GM12878 (cell line): Measurements from ENCODE around the gene RBKS. TPM values are rescaled to one million over a fixed set of nuclear protein-coding genes. Genes with fewer than 3 reads are reported as not detected.

Source experiments
- ATAC-seq: fragments of 200-7000 bp; cut with Tn5 transposase; 3 replicates; pipeline ENCODE4 v1.9.1; 2020; ENCODE audit warnings: mild to moderate bottlenecking, moderate library complexity
- BruUV-seq: library from RNA; stranded (reverse); fragments of 400-500 nt; replicated peaks from 2 replicates; lab custom pipeline; 2021; lab: Mats Ljungman, UMichigan
- CTCF ChIA-PET: fragments of 300-600 bp; sonication (Branson Sonifier 250); formaldehyde crosslinking; extraction: SDS; loops from one replicate; lab custom pipeline; 2021; ENCODE audit warnings: inconsistent platforms; lab: Yijun Ruan, JAX
- POLR2A ChIA-PET: fragments of 350-600 bp; formaldehyde crosslinking; extraction: SDS; loops from one replicate; lab custom pipeline; 2021; ENCODE audit warnings: inconsistent platforms; lab: Charles Lee
- RAD21 ChIA-PET: fragments of 300-600 bp; sonication (Branson Sonifier 250); formaldehyde crosslinking; loops from one replicate; lab custom pipeline; 2023; ENCODE audit warnings: antibody characterized with exemption; ENCODE audit not compliant: unreplicated experiment; lab: Charles Lee
- SMC1A ChIA-PET: fragments of 300-600 bp; sonication (Branson Sonifier 250); formaldehyde crosslinking; loops from one replicate; lab custom pipeline; 2023; ENCODE audit not compliant: unreplicated experiment, uncharacterized antibody; lab: Charles Lee
- DNase-seq: peaks from one replicate; pipeline ENCODE4 v3.0.0-alpha.2; 2011; ENCODE audit warnings: low read depth, low spot score
- FAIRE-seq: peaks from 3 replicates; lab custom pipeline; 2011; peaks lifted over from hg19 to GRCh38; lab: Jason Lieb, UNC
- H2AFZ ChIP-seq: 2 replicates; pipeline ENCODE4 v1.6.0; 2011; ENCODE audit warnings: low read depth, low read length, control low read depth; ENCODE audit not compliant: control insufficient read depth
- H3K27ac ChIP-seq: 2 replicates; pipeline ENCODE4 v1.5.1; 2011; ENCODE audit warnings: control low read depth; ENCODE audit not compliant: control insufficient read depth, insufficient read depth
- H3K27me3 ChIP-seq, 2 experiments: replicated peaks in 1 of 2; 2 replicates each; pipeline versions ENCODE4 v1.6.0 to v1.6.1; 2011; ENCODE audit warnings: low read length in 1 of 2; ENCODE audit not compliant: control insufficient read depth in 2 of 2, insufficient read depth in 2 of 2
- H3K36me3 ChIP-seq, 2 experiments: 2 replicates each; pipeline ENCODE4 v1.5.1; 2011; ENCODE audit warnings: low read length in 1 of 2; ENCODE audit not compliant: control insufficient read depth in 2 of 2, insufficient read depth in 2 of 2
- H3K4me1 ChIP-seq: 2 replicates; pipeline ENCODE4 v1.6.1; 2011; ENCODE audit warnings: mild to moderate bottlenecking, low read length, moderate library complexity, mixed read lengths; ENCODE audit not compliant: control insufficient read depth, insufficient read depth
- H3K4me2 ChIP-seq: 2 replicates; pipeline ENCODE4 v1.6.0; 2011; ENCODE audit warnings: control low read depth; ENCODE audit not compliant: control insufficient read depth, insufficient read depth
- H3K4me3 ChIP-seq: fragments of 200-600 bp; sonication (generic); 2 replicates; pipeline ENCODE4 v1.5.1; 2016
- H3K79me2 ChIP-seq: 2 replicates; pipeline ENCODE4 v1.6.0; 2011; ENCODE audit warnings: low read length; ENCODE audit not compliant: control insufficient read depth, insufficient read depth
- H3K9ac ChIP-seq: 2 replicates; pipeline ENCODE4 v1.8.0; 2011; ENCODE audit warnings: low read length, control low read depth, mixed read lengths; ENCODE audit not compliant: control insufficient read depth, insufficient read depth
- H3K9me3 ChIP-seq: replicated peaks from 3 replicates; pipeline ENCODE4 v1.5.1; 2011; ENCODE audit warnings: mild to moderate bottlenecking, low read length; ENCODE audit not compliant: control insufficient read depth, insufficient read depth
- H4K20me1 ChIP-seq: 2 replicates; pipeline ENCODE4 v1.6.0; 2011; ENCODE audit not compliant: control insufficient read depth, insufficient read depth
- CBX3 ChIP-seq: fragments of 200-600 bp; sonication (generic); IDR thresholded peaks from 2 replicates; pipeline ENCODE4 v1.6.1; 2016; ENCODE audit warnings: low read depth, borderline replicate concordance
- CREM ChIP-seq: IDR thresholded peaks from 2 replicates; pipeline ENCODE4 v1.6.1; 2014; ENCODE audit warnings: antibody characterized with exemption, low read depth
- HDGF ChIP-seq: fragments of 450-650 bp; IDR thresholded peaks from 2 replicates; pipeline ENCODE4 v1.6.1; 2016; ENCODE audit warnings: antibody characterized with exemption
- PML ChIP-seq: IDR thresholded peaks from 2 replicates; pipeline ENCODE4 v1.6.1; 2012; ENCODE audit warnings: low read length, inconsistent platforms
- POU2F2 ChIP-seq: IDR thresholded peaks from 3 replicates; pipeline ENCODE4 v1.6.1; 2011; ENCODE audit warnings: low read depth, mild to moderate bottlenecking, low read length, borderline replicate concordance
- RCOR1 ChIP-seq: conservative IDR thresholded peaks from 2 replicates; pipeline ENCODE4 v1.6.1; 2012; ENCODE audit warnings: low read depth, low read length, improper control_type of control experiment
- RUNX3 ChIP-seq: IDR thresholded peaks from 2 replicates; pipeline ENCODE4 v1.6.1; 2012; ENCODE audit warnings: low read length, inconsistent platforms
- STAT3 ChIP-seq: IDR thresholded peaks from 2 replicates; pipeline ENCODE4 v1.6.1; 2011; ENCODE audit warnings: low read depth, low read length, improper control_type of control experiment
- YBX1 ChIP-seq: fragments of 450-650 bp; IDR thresholded peaks from 2 replicates; pipeline ENCODE4 v1.6.1; 2016; ENCODE audit warnings: antibody characterized with exemption
- YY1 ChIP-seq: IDR thresholded peaks from 2 replicates; pipeline ENCODE4 v1.6.1; 2011; ENCODE audit warnings: low read depth, mild to moderate bottlenecking, low read length
- WGBS: methylation state at CpG from one replicate; pipeline ENCODE4 v1.1.6; 2016; ENCODE audit warnings: low lambda C conversion rate; ENCODE audit not compliant: insufficient replicate concordance, insufficient coverage; ENCODE audit errors: missing lambda C conversion rate; 5-methylcytosine and 5-hydroxymethylcytosine counted together
- in situ Hi-C: fragments of 300-500 bp; cut with MboI; formaldehyde crosslinking; loops from 9 replicates; pipeline ENCODE4 v1.14.3; 2018; ENCODE audit warnings: mixed read lengths
- intact Hi-C: fragments of 100-400 bp; cut with micrococcal nuclease; formaldehyde crosslinking; loops from one replicate; pipeline ENCODE4 v1.14.2; 2022; ENCODE audit not compliant: unreplicated experiment
- polyA plus RNA-seq, 11 experiments: library from polyadenylated mRNA; depleted of rRNA in 4 of 11; unstranded in 6 of 11; stranded (reverse) in 5 of 11; fragments of >200 nt; fragmentation: Nextera tagmentation in 4 of 11; fragmentation: Illumina TruSeq in 1 of 11; extraction: Ambion mirVana in 4 of 11; extraction: Trizol in 1 of 11; gene quantifications; 1 replicate in 1 of 11; 2 replicates in 10 of 11; pipeline versions ENCODE4 v1.2.1 to v1.2.3, GENCODE V29; 2011 to 2016; ENCODE audit warnings: inconsistent platforms in 2 of 11, missing spikeins in 2 of 11, low read depth in 1 of 11
- total RNA-seq, 4 experiments: library from RNA; depleted of rRNA in 3 of 4; stranded (reverse); fragments of >200 nt in 3 of 4; fragmentation: Illumina TruSeq in 1 of 4; extraction: Trizol in 1 of 4; gene quantifications; 2 replicates each; pipeline versions ENCODE4 v1.2.1 to v1.2.3, GENCODE V29; 2013 to 2021
- TF ChIP-seq, protein P1 (sequence below): IDR thresholded peaks from 2 replicates; pipeline ENCODE4 v1.6.1; 2011; ENCODE audit warnings: borderline replicate concordance, low read depth, mild to moderate bottlenecking, moderate library complexity, low read length; ENCODE audit not compliant: insufficient read depth, poor library complexity, severe bottlenecking

The RBKS gene
- total and polyA plus RNA-seq, 10 of the 15 experiments (the other 5 are each of a cell fraction or from before 2014, with no cell fraction given): 0.39 to 1.8 (median 1.0) TPM

DNA sequence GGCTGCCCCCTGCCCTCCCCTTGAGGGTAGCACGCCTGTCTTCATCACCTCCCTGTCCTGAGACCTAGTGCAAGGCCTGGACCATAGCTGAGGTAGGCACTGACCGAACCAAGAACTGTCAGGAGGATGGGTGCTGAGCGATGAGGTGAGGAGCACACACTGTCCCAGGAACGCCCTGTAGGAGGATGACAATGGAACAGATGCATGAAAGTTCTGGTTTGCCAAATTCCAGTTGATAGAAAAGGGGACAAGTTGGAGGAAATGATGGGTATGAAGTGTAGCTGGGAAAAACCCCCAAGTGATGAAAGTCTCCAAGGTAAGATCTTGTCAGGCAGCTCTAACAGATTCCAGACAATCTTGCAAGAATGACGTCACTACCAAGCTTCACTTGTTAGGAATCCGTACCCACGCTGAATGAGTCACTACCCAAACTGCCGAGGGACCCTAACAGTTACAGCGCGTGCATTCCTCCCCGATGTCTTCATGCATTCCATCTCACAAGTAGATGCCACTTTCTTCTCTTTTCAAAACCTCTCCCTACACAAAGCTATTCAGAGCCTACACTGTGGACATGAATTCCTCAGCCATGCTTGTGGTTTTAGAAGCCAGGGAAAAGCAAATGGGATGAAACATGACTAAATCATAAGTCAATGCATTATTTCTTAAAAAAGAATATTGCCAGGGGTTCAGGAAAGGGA, 91.1 kb downstream of the RBKS start:
- H3K9me3 ChIP-seq: no peaks in the 10 kb centered on the region
- ATAC-seq (no peak), DNase-seq (no peak), FAIRE-seq (no peak)
- BruUV-seq: no TSS peak
- no peak overlapping the region for H3K4me3 ChIP-seq
- H2AFZ ChIP-seq: no peak overlapping the region
- intact Hi-C loops (no loop called here), in situ Hi-C loops (no loop called here)
- no peaks in the 10 kb centered on the region for H3K4me1 ChIP-seq
- H3K36me3 ChIP-seq: no peaks in the 10 kb centered on the region
- POLR2A ChIA-PET: no interaction called here
- SMC1A ChIA-PET: interaction anchor here (0.6 kb wide), 1 partner anchor 296 kb away, joined by 3 read pairs; no protein-coding TSS in a partner anchor
- H3K27ac ChIP-seq: no peak overlapping the region
- TF ChIP-seq CREM (no peak), CBX3 (no peak), STAT3 (no peak), YY1 (no peak), PML (no peak), RCOR1 (no peak), HDGF (no peak), POU2F2 (no peak), RUNX3 (no peak), YBX1 (no peak)
- TF ChIP-seq, protein P1, sequence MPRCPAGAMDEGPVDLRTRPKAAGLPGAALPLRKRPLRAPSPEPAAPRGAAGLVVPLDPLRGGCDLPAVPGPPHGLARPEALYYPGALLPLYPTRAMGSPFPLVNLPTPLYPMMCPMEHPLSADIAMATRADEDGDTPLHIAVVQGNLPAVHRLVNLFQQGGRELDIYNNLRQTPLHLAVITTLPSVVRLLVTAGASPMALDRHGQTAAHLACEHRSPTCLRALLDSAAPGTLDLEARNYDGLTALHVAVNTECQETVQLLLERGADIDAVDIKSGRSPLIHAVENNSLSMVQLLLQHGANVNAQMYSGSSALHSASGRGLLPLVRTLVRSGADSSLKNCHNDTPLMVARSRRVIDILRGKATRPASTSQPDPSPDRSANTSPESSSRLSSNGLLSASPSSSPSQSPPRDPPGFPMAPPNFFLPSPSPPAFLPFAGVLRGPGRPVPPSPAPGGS: no peak
- 64% methylated on average over 11 of the region's 11 CpGs for WGBS
- H3K4me2 ChIP-seq: no peak overlapping the region
- no peaks in the 10 kb centered on the region for H3K79me2 ChIP-seq
- no peaks in the 10 kb centered on the region for H3K27me3 ChIP-seq
- RAD21 ChIA-PET: no interaction called here
- H4K20me1 ChIP-seq: no peaks in the 10 kb centered on the region
- CTCF ChIA-PET: no interaction called here
- H3K9ac ChIP-seq: no peak overlapping the region
